Calu3 (cell line): Measurements from ENCODE around the gene ALLC. TPM values are rescaled to one million over a fixed set of nuclear protein-coding genes. Genes with fewer than 3 reads are reported as not detected.
A peak's percentile ranks its signal among the peaks of the same experiment; 100 is the strongest.
"Not testable (repeated sequence)": the region's sequence is repeated elsewhere in the genome, so short reads cannot be mapped to it uniquely, and the experiment has no call there.

Source experiments
- BruUV-seq: library from RNA; stranded (reverse); fragments of 400-500 nt; replicated peaks from 2 replicates; lab custom pipeline; 2021; lab: Mats Ljungman, UMichigan
- CTCF ChIA-PET: fragments of 300-600 bp; sonication (Branson Sonifier 250); formaldehyde crosslinking; loops from one replicate; lab custom pipeline; 2022; ENCODE audit warnings: antibody characterized with exemption; lab: Charles Lee
- DNase-seq: peaks from one replicate; pipeline ENCODE4 v3.0.0; 2022
- H3K27ac Mint-ChIP-seq: one replicate; pipeline ENCODE4 v1.8.0; 2022; ENCODE audit warnings: mixed read lengths; ENCODE audit not compliant: unreplicated experiment
- H3K27me3 Mint-ChIP-seq: one replicate; pipeline ENCODE4 v1.8.0; 2022; ENCODE audit warnings: mixed read lengths; ENCODE audit not compliant: unreplicated experiment
- H3K36me3 Mint-ChIP-seq: one replicate; pipeline ENCODE4 v1.8.0; 2022; ENCODE audit warnings: mild to moderate bottlenecking, moderate library complexity, mixed read lengths; ENCODE audit not compliant: insufficient read depth, unreplicated experiment
- H3K4me1 Mint-ChIP-seq: one replicate; pipeline ENCODE4 v1.8.0; 2022; ENCODE audit warnings: mild to moderate bottlenecking, low read depth, mixed read lengths; ENCODE audit not compliant: unreplicated experiment
- H3K4me3 Mint-ChIP-seq: one replicate; pipeline ENCODE4 v1.8.0; 2022; ENCODE audit warnings: mild to moderate bottlenecking, low read depth, moderate library complexity, mixed read lengths; ENCODE audit not compliant: unreplicated experiment
- H3K9me3 Mint-ChIP-seq: one replicate; pipeline ENCODE4 v1.8.0; 2022; ENCODE audit warnings: low read depth, mixed read lengths; ENCODE audit not compliant: unreplicated experiment
- intact Hi-C: fragments of 100-400 bp; cut with micrococcal nuclease; formaldehyde crosslinking; loops from one replicate; pipeline ENCODE4 v1.10.0; 2022; ENCODE audit not compliant: unreplicated experiment
- total RNA-seq: library from RNA; stranded (reverse); gene quantifications from 2 replicates; pipeline ENCODE4 v1.2.3, GENCODE V29; 2022
- TF ChIP-seq, protein P1 (sequence below): fragments of 200-600 bp; IDR thresholded peaks from one replicate; pipeline ENCODE4 v1.8.0; 2022; ENCODE audit warnings: antibody characterized with exemption; ENCODE audit not compliant: unreplicated experiment

ALLC gene
- total RNA-seq, 1 experiment from 2014 or later, result not detected

DNA sequence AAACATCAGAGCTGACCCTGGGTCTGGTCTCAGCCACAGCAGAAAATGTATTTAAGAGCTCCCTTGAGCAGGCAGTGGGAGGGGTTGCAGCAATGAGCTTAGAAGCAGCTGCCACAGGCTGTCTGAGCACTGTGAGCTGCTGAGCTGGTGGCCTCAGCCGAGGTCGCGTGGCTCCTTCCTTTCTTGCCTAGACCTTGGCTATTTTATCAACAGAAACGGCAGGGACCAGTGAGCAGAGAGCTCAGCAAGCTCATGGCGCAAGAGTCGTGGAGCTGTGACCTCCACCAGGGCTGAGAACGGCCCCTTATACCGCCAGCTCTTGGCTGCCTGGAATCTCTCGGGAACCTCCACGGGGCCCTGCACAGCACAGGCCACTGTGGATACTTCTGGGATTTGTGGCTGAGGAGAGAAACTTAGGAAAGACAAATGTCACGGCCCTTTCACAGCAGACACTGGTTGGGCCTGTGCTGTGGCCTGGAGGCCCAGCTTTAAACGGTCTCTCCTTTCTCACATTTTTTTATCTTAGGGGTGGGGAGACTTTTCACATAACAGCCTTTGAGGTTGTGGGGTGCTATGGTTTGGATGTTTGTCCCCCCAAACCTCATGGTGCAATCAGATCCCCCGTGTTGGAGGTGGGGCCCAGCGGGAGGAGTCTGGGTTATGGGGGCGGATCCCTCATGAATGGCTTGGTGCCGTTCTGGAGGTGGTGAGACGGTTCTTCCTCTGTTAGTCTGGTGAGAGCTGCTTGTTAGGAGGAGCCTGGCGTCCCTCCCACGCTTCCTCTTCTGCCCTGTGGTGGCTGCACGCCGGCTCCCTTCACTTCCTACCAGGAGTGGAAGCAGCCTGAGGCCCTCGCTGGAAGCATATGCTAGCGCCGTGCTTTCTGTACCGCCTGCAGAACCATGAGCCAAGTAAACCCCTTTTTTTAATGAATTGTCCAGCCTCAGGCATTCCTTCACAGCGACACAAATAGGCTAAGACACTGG is 1.7 kb downstream of the ALLC start:
- Mint-ChIP-seq H3K36me3 (no peaks in the 10 kb centered on the region), H3K9me3 (peaks cover 7% of the 10 kb centered on the region), H3K4me3 (no peak overlapping the region), H3K27me3 (peaks cover 4% of the 10 kb centered on the region), H3K4me1 (peaks cover 9% of the 10 kb centered on the region), H3K27ac (no peak overlapping the region)
- TF ChIP-seq, protein P1, sequence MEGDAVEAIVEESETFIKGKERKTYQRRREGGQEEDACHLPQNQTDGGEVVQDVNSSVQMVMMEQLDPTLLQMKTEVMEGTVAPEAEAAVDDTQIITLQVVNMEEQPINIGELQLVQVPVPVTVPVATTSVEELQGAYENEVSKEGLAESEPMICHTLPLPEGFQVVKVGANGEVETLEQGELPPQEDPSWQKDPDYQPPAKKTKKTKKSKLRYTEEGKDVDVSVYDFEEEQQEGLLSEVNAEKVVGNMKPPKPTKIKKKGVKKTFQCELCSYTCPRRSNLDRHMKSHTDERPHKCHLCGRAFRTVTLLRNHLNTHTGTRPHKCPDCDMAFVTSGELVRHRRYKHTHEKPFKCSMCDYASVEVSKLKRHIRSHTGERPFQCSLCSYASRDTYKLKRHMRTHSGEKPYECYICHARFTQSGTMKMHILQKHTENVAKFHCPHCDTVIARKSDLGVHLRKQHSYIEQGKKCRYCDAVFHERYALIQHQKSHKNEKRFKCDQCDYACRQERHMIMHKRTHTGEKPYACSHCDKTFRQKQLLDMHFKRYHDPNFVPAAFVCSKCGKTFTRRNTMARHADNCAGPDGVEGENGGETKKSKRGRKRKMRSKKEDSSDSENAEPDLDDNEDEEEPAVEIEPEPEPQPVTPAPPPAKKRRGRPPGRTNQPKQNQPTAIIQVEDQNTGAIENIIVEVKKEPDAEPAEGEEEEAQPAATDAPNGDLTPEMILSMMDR, result no peak
- CTCF ChIA-PET, result no interaction called here
- no TSS peak for BruUV-seq
- no peak for DNase-seq
- intact Hi-C loops, result no loop called here

DNA sequence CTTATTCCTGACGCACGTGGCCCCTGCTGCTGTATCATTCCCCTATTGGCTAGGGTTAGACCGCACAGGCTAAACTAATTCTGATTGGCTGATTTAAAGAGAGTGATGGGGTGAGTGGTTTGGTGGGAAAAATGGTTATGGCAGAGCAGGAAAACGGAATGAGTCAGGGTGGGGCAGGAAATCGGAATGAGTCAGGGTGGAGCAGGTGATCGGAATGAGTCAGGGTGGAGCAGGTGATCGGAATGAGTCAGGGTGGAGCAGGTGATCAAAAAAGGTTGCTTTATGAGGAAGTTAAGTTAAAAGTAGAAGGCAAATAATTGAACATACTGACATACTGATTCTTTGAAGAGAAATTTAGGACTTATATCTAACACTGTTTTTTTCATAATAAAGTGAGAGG is 2.6 kb downstream of the ALLC start:
- peak; percentile 26 for DNase-seq
- H3K4me1 Mint-ChIP-seq, H3K27me3 Mint-ChIP-seq, intact Hi-C loops, H3K9me3 Mint-ChIP-seq, H3K4me3 Mint-ChIP-seq, H3K27ac Mint-ChIP-seq, H3K36me3 Mint-ChIP-seq, CTCF ChIA-PET, BruUV-seq: not testable (repeated sequence)

DNA sequence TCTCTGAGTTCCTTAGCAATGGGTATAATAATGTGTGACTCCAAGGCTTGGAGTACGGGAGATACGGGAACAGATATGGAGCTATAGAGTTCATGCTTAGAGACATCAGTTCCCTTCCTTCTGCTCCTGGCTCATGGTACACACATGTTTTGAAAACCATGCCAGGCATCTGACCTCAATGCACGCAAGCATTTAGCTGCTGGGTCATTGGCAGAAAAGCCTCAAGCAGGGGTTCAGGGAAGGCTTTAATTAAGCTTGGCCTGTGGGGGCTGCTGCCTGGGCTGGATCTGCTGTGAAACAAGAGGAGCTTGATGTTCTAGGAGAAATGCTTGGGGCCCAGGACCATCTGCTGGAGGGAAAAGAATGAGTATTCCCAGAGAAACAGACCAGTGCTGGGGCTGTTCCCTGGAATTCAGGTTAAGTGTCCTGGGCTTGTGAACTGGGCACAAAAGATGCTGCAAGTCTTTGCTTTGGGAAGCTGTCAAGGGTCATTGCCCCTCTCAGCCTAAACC is 3.2 kb downstream of the ALLC start:
- no peaks in the 10 kb centered on the region for H3K36me3 Mint-ChIP-seq
- no peak overlapping the region for H3K4me3 Mint-ChIP-seq
- CTCF ChIA-PET, result interaction anchor here (0.9 kb wide), 1 partner anchor 17 kb away, joined by 3 read pairs; no protein-coding TSS in a partner anchor
- TF ChIP-seq, protein P1, result no peak
- BruUV-seq, result no TSS peak
- peaks cover 9% of the 10 kb centered on the region for H3K4me1 Mint-ChIP-seq
- peaks cover 7% of the 10 kb centered on the region for H3K9me3 Mint-ChIP-seq
- no peaks in the 10 kb centered on the region for H3K27me3 Mint-ChIP-seq
- DNase-seq, result no peak
- H3K27ac Mint-ChIP-seq, result no peak overlapping the region
- intact Hi-C loops, result no loop called here

DNA sequence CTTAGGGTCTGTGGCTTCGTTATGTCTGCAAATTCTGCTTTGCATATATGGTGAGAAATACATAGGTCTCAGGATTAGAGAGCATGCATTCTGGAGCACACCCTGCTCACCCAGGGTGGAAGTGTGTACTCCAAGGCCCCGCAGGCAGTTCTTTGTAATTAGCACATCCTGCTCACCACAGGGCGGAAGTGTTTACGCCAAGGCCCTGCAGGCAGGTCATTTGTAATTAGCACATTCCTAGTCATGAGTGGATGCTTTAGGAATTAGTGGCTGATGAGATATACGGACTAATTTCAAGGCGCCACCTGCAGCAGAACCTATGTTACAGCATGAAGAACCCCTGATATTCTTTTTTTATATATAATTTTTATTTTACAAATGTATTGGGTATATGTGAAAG is 4.2 kb downstream of the ALLC start:
- no peak for DNase-seq
- H3K27ac Mint-ChIP-seq, result no peak overlapping the region
- peaks cover 9% of the 10 kb centered on the region for H3K4me1 Mint-ChIP-seq
- H3K9me3 Mint-ChIP-seq, result peaks cover 7% of the 10 kb centered on the region
- H3K4me3 Mint-ChIP-seq, result no peak overlapping the region
- TF ChIP-seq, protein P1, result no peak
- BruUV-seq, result no TSS peak
- H3K36me3 Mint-ChIP-seq, result no peaks in the 10 kb centered on the region
- intact Hi-C loops, result no loop called here
- CTCF ChIA-PET, result interaction anchor here (0.9 kb wide), 1 partner anchor 18 kb away, joined by 3 read pairs; no protein-coding TSS in a partner anchor
- H3K27me3 Mint-ChIP-seq, result no peaks in the 10 kb centered on the region
